ENCODE results near the gene SRGAP3. TPM values are rescaled to one million over a fixed set of nuclear protein-coding genes. Genes with fewer than 3 reads are reported as not detected.

SRGAP3 gene
- total RNA-seq, 2 experiments from 2014 or later = 1.8 to 2.5 TPM

DNA sequence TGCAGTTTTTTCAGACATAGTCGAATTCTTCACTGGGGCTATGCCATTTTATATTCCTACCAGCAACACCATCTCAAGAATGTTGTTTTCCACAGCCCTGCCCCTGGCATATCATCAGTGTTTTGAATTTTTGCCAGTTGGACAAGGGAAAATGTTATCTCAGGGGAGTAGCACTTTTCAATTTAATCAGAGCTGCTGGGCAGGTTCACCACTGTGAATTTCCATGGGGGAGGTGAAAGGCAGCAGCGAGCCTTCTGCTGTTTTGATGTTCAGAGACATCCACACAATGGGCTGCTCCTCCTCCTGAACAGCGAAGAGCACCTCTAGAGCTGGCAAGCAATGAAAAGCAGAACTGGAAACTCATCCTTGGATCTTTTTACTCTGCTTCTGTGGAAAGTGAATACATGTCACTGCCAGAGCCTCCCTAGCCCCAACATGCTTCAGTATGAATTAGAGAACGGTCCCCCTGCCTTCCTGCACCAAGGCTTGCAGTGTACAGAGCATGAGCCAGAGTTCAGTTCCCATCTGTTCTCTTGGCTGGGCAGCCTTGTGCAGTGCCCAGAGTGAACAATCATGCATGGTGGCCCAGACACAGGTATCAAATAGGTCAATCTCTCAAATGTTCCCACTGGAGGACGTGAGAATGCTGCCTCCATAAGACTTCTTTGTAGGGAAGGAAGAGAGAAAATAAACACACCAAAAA is 230.0 kb downstream of the SRGAP3 start:
- ATAC-seq (no peak), DNase-seq (no peak)
- no peaks in the 10 kb centered on the region for H3K9me3 Mint-ChIP-seq
- no peak overlapping the region for H3K27ac Mint-ChIP-seq
- ChIA-PET POLR2A (no interaction called here), CTCF (no interaction called here)
- no peaks in the 10 kb centered on the region for H3K36me3 Mint-ChIP-seq (ENCODE audit: low read depth)
- H3K4me1 Mint-ChIP-seq (ENCODE audit: low read depth) = no peaks in the 10 kb centered on the region
- TF ChIP-seq, protein P1, sequence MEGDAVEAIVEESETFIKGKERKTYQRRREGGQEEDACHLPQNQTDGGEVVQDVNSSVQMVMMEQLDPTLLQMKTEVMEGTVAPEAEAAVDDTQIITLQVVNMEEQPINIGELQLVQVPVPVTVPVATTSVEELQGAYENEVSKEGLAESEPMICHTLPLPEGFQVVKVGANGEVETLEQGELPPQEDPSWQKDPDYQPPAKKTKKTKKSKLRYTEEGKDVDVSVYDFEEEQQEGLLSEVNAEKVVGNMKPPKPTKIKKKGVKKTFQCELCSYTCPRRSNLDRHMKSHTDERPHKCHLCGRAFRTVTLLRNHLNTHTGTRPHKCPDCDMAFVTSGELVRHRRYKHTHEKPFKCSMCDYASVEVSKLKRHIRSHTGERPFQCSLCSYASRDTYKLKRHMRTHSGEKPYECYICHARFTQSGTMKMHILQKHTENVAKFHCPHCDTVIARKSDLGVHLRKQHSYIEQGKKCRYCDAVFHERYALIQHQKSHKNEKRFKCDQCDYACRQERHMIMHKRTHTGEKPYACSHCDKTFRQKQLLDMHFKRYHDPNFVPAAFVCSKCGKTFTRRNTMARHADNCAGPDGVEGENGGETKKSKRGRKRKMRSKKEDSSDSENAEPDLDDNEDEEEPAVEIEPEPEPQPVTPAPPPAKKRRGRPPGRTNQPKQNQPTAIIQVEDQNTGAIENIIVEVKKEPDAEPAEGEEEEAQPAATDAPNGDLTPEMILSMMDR (IDR thresholded peaks at IDR 0.05) = no peak
- intact Hi-C loops (cut with micrococcal nuclease) = no loop called here
- no peak overlapping the region for H3K4me3 Mint-ChIP-seq
- H3K27me3 Mint-ChIP-seq = no peaks in the 10 kb centered on the region

DNA sequence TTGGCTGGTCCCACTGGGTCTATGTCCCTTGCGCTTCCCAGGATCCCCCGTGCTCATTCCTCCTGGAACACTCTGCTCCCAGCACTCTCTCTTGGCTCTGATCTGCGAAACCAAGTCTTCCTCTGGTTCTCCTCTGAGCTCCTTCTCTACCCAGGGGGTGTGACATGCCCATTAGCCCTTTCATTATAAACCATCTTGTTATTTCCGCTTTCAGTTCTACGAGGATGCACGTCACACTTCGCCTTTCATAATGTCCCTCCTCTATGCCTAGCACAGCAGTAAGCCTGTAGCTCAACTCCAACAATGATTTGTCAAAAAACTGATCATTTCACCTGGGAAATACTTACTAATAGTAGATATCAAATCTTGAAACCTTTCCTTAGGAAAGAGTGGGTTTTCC is 234.2 kb downstream of the SRGAP3 start:
- H3K9me3 Mint-ChIP-seq = no peaks in the 10 kb centered on the region
- CTCF ChIA-PET = no interaction called here
- peaks cover 9% of the 10 kb centered on the region for H3K4me1 Mint-ChIP-seq (ENCODE audit: low read depth)
- H3K4me3 Mint-ChIP-seq = no peak overlapping the region
- no peak overlapping the region for H3K27ac Mint-ChIP-seq
- ATAC-seq = no peak
- DNase-seq = no peak
- POLR2A ChIA-PET = no interaction called here
- H3K36me3 Mint-ChIP-seq (ENCODE audit: low read depth) = no peaks in the 10 kb centered on the region
- H3K27me3 Mint-ChIP-seq = no peaks in the 10 kb centered on the region
- intact Hi-C loops (cut with micrococcal nuclease) = no loop called here
- TF ChIP-seq, protein P1 (IDR thresholded peaks at IDR 0.05) = no peak

DNA sequence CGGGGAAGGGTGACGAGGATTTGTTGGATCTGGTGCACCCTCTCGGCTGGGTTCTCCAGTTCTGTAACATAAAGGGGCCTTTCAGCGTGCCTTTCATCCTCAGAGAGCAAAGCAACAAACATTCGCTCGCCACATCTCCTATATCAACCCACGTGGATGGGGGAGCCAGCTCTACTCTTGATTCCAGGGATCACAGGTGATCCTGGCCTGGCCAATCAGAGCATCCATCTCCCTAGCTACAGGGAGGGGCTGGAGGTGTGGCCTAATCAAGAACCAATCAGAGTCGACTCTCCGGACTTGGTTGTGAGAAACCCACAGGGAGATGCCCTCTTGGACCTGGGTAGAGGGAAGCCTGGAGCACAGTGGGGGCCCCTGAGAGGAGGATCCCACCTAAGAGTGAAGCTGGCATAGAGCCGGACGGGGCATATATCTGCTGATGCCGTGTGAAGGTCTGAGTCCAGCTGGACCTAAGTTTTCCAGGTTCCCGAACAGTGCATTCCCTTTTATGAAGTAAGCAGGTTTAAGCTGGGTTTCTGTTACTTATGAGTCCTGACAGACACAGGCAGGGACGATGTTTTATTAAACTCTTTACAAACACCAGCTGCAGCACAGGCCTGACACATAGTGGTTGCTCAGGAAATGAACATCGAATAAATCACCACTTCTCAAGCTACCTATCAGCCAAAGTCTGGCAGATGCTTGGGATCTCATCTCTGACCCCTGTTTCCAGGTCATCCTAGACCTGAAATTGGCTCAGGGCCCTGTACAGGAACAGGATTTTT is 235.5 kb downstream of the SRGAP3 start:
- no peaks in the 10 kb centered on the region for H3K27me3 Mint-ChIP-seq
- POLR2A ChIA-PET = interaction anchor here (1.2 kb wide), 1 partner anchor 13 kb away, joined by 5 read pairs; no protein-coding TSS in a partner anchor
- no peaks in the 10 kb centered on the region for H3K36me3 Mint-ChIP-seq (ENCODE audit: low read depth)
- DNase-seq (no peak), ATAC-seq (no peak)
- peaks cover 9% of the 10 kb centered on the region for H3K4me1 Mint-ChIP-seq (ENCODE audit: low read depth)
- H3K9me3 Mint-ChIP-seq = no peaks in the 10 kb centered on the region
- CTCF ChIA-PET = interaction anchor here (3.6 kb wide), 1 partner anchor 26 kb away, joined by 28 read pairs; no protein-coding TSS in a partner anchor
- intact Hi-C loops (cut with micrococcal nuclease) = no loop called here
- TF ChIP-seq, protein P1 (IDR thresholded peaks at IDR 0.05) = no peak
- no peak overlapping the region for H3K27ac Mint-ChIP-seq
- H3K4me3 Mint-ChIP-seq = no peak overlapping the region

DNA sequence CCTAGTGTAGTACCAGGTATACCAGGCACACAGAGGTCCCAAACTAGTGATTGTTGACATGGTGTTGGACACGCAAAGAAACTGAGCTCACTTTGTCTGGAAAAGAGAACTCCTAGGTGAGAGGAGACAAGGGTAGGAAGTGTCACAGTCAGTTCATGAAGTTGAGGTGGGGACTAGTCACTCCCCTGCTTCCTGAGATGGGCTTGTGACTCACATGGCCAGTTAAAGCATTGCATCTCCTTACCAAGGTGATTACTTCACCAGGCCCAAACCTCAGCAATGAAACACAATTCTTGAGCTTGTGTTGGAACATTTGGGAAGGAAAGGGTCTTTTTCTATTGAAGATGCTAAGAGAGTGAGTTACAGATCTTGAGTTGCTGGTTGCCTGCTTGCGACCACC is 236.9 kb downstream of the SRGAP3 start:
- Mint-ChIP-seq H3K36me3 (ENCODE audit: low read depth) (no peaks in the 10 kb centered on the region), H3K27ac (no peak overlapping the region), H3K9me3 (no peaks in the 10 kb centered on the region), H3K4me3 (no peak overlapping the region), H3K27me3 (no peaks in the 10 kb centered on the region), H3K4me1 (ENCODE audit: low read depth) (peaks cover 9% of the 10 kb centered on the region)
- TF ChIP-seq, protein P1 (IDR thresholded peaks at IDR 0.05) = no peak
- CTCF ChIA-PET = interaction anchor here (0.8 to 3.6 kb wide), 3 partner anchors 12 to 290 kb away, joined by 3 to 28 read pairs (median 3); no protein-coding TSS in a partner anchor
- no peak for DNase-seq
- POLR2A ChIA-PET = interaction anchor here (1.2 kb wide), 1 partner anchor 12 kb away, joined by 3 read pairs; no protein-coding TSS in a partner anchor
- ATAC-seq = peak; percentile 51
- intact Hi-C loops (cut with micrococcal nuclease) = no loop called here

Measured in activated CD8-positive, alpha-beta T cell treated with anti-CD3 and anti-CD28 coated beads for 36 hours (primary cell).